ENCODE measurements around the gene ARL8B. TPM values are rescaled to one million over a fixed set of nuclear protein-coding genes. Genes with fewer than 3 reads are reported as not detected.
"Not testable (repeated sequence)": the region's sequence is repeated elsewhere in the genome, so short reads cannot be mapped to it uniquely, and the experiment has no call there.

The ARL8B gene
- 10 to 100 TPM; 44.2 to 64.8 (median 49.9) TPM for total RNA-seq

DNA sequence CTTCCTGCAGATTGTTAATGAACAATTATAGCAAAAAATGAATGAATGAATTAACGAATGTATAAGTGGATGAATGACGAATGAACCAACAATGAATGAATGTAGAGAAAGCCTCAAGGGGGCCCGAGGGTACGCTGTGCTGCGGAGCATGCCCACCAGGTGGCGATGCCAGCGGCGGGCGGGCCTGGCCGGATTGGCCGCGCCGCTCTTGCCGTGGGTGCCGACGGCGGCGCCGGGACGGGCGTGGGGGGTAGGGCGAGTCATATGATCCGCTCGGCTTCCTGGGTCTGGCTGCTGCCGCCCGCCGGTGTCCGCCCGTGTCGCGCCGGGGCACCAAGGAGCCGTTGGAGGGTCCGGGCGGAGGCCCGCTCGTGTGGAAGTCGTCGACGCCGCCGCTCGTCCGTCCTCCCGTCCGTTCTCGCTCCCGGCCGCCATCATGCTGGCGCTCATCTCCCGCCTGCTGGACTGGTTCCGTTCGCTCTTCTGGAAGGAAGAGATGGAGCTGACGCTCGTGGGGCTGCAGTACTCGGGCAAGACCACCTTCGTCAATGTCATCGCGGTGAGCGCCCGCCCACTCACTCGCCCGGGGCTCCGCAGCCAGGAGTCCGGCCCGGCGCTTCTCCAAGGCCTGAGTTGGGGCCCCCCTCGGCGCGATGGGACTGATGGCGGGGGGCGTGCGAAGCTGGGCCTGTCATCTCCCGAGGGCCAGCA is at the start of gene ARL8B:
Gene ARL8B (plus strand): TSS at position 263 of the 711 bp plus-strand sequence. CDS start 174 bp downstream, at position 437.
- TF ChIP-seq, protein P1, sequence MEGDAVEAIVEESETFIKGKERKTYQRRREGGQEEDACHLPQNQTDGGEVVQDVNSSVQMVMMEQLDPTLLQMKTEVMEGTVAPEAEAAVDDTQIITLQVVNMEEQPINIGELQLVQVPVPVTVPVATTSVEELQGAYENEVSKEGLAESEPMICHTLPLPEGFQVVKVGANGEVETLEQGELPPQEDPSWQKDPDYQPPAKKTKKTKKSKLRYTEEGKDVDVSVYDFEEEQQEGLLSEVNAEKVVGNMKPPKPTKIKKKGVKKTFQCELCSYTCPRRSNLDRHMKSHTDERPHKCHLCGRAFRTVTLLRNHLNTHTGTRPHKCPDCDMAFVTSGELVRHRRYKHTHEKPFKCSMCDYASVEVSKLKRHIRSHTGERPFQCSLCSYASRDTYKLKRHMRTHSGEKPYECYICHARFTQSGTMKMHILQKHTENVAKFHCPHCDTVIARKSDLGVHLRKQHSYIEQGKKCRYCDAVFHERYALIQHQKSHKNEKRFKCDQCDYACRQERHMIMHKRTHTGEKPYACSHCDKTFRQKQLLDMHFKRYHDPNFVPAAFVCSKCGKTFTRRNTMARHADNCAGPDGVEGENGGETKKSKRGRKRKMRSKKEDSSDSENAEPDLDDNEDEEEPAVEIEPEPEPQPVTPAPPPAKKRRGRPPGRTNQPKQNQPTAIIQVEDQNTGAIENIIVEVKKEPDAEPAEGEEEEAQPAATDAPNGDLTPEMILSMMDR (IDR thresholded peaks at IDR 0.05): peak in 2 of 3 donors; percentile 83 to 85
- peak; percentile 93 for ATAC-seq (ENCODE audit: low FRiP score)
- peak; percentile 62 for DNase-seq (ENCODE audit: low spot score)

DNA sequence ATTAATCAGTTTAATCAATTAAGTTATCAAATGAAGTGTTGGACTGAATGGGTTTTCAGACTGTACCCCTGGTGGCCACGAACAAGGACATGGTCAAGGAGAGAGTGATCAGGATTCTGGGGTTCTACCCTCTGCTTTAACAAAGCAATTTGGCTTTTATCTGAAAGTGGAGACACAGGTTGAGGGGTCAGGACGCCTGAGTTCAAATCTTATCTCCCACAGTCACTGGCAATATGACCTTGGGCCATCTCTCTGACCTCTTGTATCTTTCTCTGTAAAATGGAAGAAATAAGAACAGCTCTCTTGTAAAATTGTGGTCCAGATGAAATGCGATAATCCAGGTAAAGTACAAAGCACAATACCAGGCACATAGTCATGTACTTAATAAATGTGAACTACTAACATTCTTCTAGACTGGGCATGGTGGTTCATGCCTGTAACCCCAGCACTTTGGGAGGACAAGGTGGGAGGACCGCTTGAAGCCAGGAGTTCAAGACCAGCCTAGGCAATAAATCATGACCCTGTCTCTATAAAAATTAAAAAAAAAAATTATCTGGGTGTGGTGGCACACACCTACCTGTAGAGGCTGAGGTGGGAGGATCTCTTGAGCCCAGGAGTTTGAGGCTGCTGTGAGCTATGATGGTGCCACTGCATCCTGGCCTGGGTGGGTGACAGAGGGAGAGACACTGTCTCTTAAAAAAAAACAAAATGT is 48.6 kb upstream of the ARL8B start:
- ATAC-seq (ENCODE audit: low FRiP score): no peak
- no peak for DNase-seq (ENCODE audit: low spot score)
- TF ChIP-seq, protein P1 (IDR thresholded peaks at IDR 0.05): no peak

DNA sequence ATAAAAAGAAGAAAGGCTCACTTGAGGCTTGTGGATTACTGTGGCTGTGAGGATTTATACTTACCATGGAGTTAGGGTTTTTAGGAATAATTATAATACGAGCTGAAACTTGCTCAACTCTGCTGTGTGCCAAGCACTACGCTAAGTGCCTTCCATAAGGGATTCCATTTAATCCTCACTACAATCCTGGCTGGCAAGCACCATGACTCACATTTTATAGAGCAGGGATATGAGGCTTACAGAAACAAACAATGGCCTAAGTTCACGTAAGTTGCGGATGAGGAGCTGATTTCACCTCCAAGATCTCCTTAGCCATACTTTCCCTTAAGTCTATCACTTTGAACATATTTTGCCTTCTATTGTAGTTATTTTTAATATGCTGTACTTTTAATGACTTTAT is 43.9 kb upstream of the ARL8B start:
- ATAC-seq (ENCODE audit: low FRiP score) (no peak), DNase-seq (ENCODE audit: low spot score) (no peak)
- TF ChIP-seq, protein P1 (IDR thresholded peaks at IDR 0.05): no peak

DNA sequence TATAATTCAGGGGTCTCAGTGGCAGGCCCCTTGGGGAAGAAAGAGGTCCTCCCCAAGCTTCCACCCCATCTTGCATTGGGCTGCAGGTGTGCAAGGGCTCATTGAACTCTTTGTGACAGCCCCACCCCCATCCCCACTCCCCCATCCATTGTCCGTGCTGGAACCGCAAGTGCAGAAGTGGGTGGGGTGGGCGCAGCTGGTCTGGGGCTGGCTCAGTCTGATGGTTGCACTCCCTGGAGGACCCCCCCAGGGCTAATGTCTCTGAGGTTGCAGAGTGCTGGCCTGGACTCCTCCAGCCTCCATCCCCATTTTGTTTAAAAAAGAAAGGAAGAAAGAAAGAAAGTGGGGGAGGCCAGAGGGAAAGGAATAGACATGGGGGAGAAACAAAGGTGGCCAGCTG is 42.3 kb upstream of the ARL8B start:
- TF ChIP-seq, protein P1 (IDR thresholded peaks at IDR 0.05): no peak
- no peak for ATAC-seq (ENCODE audit: low FRiP score)

DNA sequence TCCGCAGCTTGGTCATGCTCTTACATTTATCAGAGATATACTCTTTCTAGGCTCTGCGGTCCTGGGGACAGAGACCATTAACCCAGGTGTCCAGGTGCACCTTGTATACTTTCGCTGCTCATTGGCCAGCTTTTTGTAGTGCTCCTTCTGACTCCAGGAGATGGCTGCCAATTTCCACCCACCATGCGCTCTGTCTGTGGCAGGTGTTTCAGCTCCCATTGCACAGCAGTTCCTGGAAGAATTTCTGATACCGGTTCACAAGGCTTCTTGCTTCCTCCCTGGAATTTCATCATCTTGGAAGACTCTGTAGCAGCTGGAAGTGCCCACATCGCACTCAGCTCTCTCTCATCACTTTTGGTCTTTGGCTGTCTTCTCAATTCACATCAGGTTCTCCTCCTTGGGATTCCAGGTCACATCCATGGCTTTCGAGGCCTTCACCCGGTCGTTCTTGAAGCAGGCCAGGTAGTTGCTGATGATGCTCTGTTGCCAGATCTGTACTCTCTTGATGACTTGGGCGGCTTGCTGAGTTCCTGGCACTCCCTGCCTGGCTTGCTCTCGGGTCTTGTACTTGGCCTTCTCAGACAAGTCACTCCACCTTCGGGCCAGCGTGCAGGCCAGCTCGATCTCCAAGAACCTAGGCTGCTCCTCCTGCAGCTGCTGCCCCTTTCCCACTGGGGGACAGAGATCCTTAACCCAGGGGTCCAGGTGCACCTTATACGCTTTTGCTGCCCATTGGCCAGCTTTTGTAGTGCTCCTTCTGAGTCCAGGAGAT is 41.1 kb upstream of the ARL8B start:
- TF ChIP-seq, protein P1 (IDR thresholded peaks at IDR 0.05): no peak
- DNase-seq (ENCODE audit: low spot score) (no peak), ATAC-seq (ENCODE audit: low FRiP score) (no peak)

More for the DNA sequence above, 42.3 kb upstream of the ARL8B start:
- no peak for DNase-seq (ENCODE audit: low spot score)

DNA sequence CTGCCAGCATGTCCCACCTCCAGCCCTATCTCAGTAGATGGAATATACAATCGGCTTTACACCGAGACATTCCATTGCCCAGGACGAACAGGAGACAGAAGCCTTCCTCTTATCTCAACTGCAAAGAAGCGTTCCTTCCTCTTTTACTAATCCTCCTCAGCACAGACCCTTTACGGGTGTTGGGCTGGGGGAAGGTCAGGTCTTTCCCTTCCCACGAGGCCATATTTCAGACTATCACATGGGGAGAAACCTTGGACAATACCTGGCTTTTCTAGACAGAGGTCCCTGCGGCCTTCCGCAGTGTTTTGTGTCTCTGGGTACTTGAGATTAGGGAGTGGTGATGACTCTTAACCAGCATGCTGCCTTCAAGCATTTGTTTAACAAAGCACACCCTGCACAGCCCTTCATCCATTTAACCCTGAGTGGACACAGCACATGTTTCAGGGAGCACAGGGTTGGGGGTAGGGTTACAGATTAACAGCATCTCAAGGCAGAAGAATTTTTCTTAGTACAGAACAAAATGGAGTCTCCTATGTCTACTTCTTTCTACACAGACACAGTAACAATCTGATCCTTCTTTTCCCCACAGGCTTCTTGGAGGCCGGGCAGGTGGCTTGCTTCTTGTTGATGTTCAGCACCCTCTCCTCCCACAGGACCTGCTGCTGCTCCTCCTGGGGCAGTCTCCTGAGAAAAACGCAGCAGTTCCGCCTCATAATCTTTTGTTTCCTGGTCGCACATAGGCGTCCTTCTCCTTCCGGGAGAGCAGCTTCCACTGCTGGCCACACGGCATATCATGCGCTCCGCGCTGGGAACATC is 39.9 kb upstream of the ARL8B start:
- not testable (repeated sequence) for ATAC-seq (ENCODE audit: low FRiP score); DNase-seq (ENCODE audit: low spot score)

DNA sequence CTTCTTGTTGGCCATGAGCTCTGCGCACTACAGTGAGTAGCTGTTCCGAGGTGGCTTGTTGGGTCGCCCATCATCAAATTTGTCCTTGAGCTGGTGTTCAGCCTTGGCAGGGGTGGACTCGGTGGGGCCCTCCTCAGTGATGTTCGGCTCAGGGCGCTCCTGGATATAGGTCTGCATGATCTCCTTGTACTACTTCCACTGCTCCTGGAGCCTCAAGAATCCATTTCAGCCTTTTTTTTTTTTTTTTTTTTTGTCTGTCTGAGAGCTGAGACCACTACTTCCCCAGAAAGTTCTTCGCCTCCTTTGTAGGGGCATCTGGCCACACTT is 39.3 kb upstream of the ARL8B start:
- no peak for DNase-seq (ENCODE audit: low spot score)
- TF ChIP-seq, protein P1 (IDR thresholded peaks at IDR 0.05): no peak
- ATAC-seq (ENCODE audit: low FRiP score): no peak

All from omental fat pad (tissue), 4 donors.